Hematopoietic multipotent progenitor cell (in vitro differentiated cells): Measurements from ENCODE around the gene AGPAT3. TPM values are rescaled to one million over a fixed set of nuclear protein-coding genes. Genes with fewer than 3 reads are reported as not detected.

ENCODE experiments used
- DNase-seq, 3 donors: peaks; one replicate each; pipeline ENCODE4 v3.0.0-alpha.2; 2011 to 2015; ENCODE audit warnings: low read depth in 2 of 3, low spot score in 2 of 3
- total RNA-seq: library from RNA; depleted of rRNA; stranded (reverse); fragments of >200 nt; gene quantifications from one replicate; pipeline ENCODE4 v1.2.3, GENCODE V29; 2012

The AGPAT3 gene
- total RNA-seq, 1 donor: 26.4 TPM

DNA sequence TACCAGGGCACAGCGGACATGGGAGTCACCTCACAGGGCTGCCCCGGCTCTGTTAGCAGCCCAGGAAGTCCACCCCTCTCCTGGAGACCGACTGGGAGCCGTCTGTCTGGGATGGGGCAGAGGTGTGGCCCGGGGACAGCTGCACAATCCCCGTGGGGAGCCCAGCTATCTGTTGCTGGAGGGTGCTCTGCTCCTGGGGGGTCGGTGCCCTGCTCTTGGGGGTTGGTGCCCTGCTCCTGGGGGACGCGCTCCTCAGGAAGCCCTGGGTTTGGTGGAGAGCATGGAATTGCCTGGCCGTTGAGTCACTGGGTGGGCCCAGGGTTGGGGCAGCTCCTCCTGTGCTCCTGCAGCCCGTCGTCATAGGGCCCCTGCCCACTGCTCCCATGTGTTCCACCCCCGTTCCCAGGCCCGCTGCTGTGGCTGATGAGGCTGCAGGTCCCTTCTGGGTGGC is 39.3 kb downstream of the AGPAT3 start:
- no peak for DNase-seq

DNA sequence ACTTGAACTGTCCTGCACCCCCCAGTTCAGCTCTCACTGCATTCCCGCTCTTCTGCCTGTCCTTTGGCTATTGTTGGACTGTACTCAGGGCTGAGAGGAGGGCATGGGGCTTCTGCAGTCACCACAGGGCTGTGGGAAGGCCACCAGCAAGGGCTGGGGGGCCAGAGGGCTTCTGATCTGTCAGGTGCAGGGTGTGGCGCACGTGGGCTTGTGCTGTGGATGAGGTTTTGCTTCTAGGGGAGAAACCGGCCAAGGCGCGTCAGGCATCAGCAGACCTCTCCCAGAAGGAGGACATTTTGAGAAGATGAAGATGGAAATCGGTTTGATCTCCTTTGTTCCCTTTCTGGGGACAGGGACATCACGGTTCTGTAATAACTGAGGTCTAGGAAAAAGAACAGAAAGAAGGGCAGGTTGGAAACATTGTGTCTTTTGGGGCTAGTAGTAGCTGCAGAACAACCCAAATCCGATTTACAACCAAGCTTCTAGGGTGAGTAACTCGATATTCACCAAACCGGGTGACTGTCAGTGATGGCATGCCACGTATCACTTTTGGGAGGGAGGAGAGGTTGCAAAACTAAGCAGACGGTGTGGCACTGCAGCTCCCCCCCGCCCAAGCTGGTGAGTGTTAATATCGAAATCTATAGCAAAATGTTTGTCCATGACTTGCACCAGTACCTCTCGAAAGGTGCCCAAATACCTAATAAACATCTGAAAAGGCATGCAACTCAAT is 40.9 kb downstream of the AGPAT3 start:
- DNase-seq: no peak

DNA sequence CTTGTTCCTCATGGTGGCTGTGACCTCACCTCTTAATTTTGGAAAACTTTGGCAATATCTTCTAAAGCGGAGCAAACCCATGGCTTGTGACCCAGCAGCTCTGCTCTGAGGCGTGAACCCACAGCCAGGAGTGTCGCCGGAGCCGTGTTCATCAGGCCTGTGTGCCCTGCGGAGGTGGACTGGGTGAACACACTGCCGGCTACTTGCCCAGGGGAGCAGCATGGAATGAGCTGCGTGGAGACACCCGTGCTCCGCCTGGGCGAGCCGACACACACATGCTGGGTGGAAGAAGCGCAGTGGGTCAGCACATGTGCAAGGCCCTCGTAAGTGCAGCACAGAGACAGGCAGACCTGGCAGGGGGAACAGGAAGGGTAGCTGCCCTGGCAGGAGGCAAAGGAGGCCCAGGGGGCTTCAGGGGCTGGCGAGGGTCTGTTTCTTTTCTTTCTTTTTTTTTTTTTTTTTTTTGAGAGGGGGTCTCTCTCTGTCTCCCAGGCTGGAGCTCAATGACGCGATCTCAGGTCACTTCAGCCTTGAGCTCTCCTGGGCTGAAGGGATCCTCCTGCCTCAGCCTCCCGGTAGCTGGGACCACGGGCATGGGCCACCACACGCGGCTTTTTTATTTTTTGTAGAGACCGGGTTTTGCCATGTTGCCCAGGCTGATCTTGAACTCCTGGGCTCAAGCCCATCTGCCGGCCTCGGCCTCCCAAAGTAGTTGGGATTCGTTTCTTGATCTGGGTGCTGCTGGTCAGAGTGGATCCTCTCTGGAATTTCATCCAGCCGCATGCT is 41.8 kb downstream of the AGPAT3 start:
- no peak for DNase-seq

DNA sequence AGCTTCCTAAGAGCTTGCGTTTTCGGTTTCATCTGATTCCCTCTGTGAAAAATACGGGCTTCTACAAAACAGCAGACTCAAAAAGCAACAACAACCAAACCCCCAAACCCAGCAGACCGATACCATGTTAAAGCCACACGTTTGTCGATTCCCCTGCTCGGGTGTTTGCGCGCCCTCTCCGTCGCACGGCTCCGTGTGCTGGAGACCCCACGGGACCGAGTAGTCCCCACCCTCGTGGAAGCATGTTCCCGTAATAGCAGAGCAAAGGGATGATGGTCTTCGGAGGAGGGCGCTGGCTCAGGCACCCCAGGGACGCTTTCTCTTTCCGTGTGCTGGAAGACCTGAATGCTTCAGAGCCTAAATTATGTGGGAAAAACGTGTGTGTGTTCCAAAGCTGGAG is 42.7 kb downstream of the AGPAT3 start:
- DNase-seq: no peak

DNA sequence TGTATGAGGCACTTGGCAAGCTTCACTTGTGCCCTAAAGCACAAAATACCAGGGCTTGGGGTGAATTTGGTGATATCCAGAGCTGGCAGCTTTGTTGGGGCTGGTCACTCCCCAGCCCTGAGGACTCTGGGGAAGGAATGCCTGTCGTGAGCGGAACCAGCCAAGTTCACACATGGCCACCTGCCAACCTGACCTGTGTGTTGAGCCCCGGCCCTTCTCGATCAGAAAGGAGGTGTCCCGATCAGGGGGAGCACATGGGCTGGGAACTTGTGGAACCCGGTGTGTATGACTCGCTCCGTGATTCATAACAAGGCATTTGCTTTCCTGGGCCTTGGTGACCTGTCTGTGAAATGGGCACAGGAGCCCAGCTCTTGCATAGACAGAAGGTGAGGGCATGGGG is 43.1 kb downstream of the AGPAT3 start:
- DNase-seq: no peak

DNA sequence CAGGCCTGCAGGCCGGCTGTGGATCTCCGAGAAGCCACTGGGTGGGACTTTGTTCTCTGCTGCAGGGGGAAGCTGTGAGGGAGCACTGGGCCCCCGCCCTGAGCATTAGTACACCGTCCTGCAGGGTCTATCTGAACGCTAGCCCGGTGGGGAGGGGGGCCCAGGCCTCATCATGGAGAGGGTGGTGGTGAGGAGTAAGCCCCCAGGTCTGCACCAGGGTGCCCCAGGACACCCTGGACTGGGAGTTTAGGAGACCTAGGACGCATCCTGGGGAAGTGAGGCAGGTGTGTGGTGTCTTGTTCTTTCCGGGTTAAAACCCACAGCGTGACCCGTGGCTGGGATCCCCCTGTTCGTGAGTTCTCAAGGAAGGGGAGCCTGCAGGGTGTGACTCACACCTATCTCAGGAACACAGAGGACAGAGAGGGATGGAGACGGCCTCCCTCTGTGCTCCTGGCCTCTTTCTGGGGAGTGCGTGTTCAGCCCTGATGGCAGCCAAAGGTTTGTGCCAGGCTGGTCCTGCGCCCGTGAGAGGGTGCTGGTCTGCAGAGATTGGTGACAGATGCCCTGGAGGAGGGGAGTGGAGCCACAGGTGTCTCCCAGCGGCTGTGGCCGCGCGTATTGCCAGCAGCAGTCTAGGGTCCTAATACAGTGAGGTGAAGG is 44.8 kb downstream of the AGPAT3 start:
- DNase-seq: no peak

DNA sequence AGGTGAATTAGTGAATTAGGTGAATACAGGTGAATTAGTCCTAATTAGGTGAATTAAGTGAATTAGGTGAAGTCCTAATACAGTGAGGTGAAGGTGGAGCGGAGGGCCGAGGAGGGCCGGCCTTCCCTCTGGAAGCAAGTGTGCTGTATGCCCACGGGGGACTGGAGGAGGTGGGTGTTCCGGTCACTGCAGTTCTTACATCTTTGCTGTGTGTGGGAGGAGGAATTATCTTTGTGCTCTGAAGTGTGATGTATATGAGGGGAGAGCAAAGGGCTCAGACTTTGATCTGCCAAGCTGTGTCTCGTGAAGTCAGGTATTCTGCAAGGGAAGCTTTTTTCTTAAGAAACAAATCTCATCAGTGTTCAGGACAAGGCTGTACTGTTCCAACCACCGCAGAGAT is 45.4 kb downstream of the AGPAT3 start:
- no peak for DNase-seq

DNA sequence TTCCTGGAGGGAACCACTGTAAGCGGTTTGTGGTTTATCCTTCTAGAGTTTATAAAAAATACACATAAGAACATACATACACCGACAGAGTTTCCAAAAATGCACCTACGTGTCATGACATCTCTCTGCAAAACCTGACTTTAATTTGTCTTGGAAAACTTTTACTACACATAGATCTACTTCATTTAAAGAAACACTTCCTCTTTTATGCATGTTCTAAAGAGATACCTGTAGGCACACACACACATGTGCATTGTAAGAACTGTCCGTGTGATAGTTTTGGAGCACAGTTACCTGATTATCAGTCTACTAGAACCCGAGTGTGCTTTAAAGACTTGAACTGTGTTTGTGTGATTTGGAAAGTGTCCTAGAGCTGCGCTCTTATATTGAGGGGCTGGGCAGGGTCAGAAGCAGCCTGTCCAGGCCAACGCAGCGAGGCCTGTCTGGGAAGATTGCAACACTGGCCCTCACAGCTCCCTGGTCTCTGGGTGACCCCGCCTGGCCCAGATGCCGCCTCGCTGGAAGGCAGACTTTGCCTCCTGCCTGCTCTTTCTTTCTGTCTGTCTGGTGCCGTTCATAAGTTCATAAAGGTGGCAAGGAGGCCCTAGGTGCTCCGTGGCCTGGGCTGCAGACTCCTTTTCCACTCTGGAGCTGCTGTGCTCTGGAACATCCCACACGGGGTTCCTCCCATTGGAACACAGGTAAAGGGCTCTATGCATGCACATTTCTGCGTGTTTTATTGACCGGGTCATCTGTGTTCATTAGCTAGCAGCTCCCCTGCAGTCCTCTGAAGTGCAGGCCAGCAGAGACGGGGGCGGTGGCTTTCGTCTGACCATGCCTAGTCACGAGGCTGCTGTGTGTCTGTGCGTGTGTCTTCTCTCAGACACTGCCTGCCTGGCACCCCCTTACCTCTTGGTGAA is 46.3 kb downstream of the AGPAT3 start:
- no peak for DNase-seq

DNA sequence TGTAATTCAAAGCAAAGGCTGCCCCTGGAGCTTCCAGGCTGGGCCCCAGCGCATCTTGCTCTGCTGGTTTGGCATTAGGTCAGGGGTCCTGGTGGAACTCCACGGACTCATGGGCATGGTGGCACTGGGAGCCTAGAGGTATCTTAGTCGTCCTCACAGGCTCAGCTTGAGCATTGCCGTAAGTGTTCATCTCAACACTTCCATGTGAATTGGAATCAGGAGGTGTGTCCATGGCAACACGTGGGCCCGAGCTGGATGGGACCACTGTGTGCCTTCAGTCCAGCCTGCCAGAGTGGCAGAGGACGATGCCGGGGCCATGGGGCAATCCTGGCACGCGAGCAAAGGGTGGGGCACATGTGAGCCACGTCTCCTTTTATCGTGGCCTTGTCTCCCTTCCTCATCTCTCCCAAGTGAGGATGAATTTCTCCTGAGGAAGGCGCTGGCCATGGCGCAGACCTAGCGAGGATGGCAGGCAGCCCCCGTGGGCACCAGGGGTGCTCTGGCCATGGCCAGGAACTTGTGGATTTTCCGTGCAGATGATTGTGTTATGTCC is 47.0 kb downstream of the AGPAT3 start:
- no peak for DNase-seq

DNA sequence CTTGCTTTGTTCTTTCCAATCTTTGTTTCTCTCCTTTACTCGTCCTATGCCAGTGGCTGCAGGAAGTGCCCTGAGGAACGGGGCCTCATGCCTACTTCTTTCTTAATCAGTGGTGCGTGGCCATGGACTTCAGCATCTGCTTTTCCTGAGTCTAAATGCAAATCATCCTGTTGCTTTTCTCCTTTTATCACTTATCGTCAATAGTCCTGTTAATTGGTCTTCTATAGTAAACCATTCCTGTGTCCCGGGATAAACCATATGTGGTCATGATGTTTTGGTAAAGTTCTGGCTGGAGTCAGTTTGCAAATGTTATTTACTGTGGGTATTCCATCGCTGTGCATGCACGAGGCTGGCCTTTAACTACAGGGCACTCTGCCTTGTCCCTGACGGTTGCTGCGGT is 47.5 kb downstream of the AGPAT3 start:
- DNase-seq: no peak

DNA sequence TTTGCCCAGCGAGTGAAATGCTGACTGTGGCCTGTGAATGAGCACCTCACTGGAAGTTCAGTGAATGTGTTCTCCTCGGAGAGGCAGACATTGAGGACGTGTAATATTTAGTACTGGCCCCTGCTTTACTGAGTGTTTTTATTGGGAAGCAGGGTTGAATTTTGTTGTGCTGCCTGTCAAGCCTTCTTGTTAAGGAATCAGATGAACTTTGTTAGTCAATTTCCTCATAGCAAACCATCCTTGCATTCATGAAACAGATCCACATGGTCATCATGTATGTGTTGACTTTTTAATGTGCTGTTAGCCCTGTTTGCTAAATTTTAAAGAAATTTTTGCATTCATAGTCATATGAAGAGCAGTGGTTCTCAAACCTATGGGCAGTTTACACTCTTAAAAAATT is 47.9 kb downstream of the AGPAT3 start:
- no peak for DNase-seq

DNA sequence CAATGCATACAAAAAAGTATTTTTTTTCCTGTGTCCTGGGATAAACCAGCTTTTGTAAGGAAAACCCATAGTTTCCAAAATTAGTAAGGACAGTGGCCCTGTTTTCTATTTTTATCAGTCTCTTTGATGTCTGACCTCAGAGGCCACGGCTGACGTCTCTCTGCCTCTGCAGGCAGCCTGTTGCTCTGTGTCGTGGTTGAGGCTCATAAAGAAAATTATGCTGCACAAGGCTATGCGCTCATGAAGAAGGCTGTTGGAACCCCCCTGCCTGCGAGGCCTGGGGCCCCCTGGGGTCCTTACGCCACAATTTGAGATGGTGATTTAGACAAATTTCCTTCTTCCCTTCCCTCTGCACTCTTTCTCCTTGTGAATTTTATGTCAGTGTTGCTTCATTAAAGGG is 48.9 kb downstream of the AGPAT3 start:
- peak in 1 of 3 donors; percentile 18 for DNase-seq

DNA sequence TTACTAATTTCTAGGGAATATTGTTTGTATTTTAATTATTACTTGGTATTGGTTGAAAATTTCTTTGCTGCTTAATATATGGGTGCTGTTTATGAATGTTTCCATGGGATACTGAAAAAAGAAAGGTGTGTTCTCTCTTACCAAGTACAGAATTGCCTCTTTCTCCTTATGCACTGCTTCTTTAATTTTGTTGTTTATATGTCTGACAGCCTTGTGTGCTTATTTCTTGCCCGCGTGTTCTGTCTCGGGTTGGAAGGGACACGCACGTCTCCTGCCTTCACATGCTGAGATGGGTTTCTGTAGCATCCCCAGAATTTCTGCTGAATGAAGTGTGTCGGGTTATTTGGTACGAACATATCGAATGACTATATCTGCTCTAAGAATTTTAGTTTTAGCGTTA is 51.1 kb downstream of the AGPAT3 start:
- DNase-seq: no peak

DNA sequence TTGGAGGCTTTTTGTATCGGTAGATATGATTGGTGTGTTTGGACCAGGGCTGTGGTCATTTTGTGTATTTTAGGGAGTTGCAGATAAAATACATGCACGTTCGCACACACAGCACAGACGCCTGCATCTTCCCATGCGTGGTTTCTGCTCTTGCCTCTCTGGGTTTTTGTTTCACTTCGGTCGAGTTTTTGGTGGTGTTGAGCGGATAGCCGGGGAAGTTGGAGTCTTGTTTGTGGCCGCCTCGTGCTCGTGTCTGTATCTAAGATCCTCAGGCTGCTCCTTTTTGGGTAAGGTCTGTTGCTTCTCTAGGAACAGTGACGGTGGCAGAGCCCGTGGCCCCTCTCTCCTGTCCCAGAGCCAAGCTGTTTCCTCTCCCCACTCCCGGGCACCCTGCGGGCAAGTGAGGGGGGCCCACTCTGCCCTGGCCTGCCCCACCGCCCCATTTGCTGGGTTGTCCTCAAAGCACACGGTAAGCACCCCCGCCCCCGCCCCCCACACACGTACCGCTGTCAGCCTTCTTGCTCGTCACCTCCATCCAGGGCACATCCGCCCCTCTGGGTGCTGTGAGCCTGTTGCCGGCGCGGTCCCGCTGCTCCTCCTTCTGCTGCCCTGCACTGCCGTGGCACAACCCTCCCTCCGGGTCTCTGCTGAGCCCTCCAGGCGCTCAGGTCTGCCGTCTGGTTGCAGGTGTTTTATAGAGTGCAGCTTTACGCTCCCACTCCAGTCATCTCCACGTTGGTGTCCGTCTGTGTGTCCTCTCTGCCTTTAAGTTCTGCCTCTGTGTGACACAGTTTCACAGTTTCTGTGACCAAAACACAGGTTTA is 51.9 kb downstream of the AGPAT3 start:
- DNase-seq: peak; percentile 46 to 80 (median 62)

DNA sequence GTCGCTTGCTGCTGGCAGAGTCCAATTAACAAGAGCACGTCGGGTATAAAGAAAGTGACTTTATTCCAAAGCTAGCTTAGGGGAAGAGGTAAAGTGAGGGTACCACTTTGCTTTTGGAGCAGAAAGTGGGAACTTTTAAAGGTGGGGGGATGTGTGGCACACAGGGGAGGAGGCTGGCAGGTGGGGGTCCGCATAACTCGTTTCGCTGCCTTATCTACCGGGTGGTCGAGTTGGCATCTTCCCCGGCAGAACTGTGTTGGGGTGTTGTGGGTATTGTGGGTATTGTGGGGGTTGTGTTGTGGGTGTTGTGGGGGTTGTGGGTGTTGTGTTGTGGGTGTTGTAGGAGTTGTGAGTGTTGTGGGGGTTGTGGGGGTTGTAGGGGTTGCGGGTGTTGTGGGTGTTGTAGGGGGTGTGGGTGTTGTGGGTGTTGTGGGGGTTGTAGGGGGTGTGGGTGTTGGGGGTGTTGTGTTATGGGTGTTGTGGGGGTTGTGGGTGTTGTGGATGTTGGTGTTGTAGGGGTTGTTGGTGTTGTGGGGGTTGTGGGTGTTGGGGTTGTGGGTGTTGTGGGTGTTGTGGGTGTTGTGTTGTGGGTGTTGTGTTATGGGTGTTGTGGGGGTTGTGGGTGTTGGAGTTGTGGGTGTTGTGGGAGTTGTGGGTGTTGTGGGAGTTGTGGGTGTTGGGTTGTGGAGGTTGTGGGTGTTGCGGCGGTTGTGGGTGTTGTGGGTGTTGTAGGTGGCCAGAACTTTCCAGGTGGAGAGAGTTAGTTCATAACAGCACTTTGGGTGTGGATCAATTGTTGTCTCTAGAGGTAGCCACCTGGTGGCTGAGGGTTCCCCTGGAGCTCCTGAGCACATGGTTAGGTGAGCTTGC is 52.7 kb downstream of the AGPAT3 start:
- peak in 1 of 3 donors; percentile 21 for DNase-seq

DNA sequence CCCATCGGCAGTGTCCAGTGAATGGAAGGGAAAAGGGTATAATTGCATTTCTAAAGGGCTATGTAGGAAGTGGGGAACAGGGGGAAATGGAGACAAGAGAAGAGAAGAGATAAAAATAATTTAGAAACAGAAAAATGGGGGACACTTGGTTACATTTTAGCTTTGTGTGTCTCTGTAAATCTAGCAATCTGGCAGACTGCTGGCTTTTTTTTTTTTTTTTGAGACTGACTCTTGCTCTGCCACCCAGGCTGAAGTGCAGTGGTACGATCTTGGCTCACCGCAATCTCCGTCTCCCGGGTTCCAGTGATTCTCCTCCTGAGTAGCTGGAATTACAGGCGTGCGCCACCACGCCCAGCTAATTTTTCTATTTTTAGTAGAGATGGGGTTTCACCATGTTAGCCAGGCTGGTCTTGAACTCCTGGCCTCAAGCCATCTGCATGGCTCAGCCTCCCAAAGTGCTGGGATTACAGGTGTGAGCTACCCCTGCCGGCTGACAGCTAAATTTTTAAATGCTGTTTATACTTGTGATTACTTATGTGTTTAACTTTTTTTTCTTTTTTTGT is 53.4 kb downstream of the AGPAT3 start:
- no peak for DNase-seq

DNA sequence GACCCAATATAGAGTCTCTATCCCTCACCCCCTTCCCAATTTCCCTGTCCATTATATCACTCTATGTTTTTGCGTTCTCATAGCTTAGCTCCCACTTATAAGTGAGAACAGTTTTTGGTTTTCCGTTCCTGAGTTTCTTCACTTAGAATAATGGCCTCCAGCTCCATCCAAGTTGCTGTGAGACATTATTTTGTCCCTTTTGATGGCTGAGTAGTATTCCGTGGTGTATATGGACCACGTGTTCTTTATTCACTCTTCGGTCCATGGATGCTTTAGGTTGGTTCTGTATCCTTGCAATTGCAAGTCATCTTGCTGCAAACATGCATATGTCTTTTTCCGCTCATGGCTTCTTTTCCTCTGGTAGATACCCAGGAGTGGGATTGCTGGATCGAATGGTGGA is 54.3 kb downstream of the AGPAT3 start:
- DNase-seq: no peak
